HepG2 (cell line): ENCODE data around the gene EFS. TPM values are rescaled to one million over a fixed set of nuclear protein-coding genes. Genes with fewer than 3 reads are reported as not detected.

Experiments
- ATAC-seq: fragments of 200-7000 bp; cut with Tn5 transposase; 3 replicates; pipeline ENCODE4 v1.9.1; 2020; ENCODE audit warnings: mild to moderate bottlenecking, moderate library complexity
- BruUV-seq: library from RNA; stranded (reverse); fragments of 400-500 nt; replicated peaks from 2 replicates; lab custom pipeline; 2021; lab: Mats Ljungman, UMichigan
- CTCF ChIA-PET: fragments of 300-600 bp; formaldehyde crosslinking; extraction: SDS; loops from one replicate; lab custom pipeline; 2021; ENCODE audit warnings: low total read pairs, inconsistent platforms, low intra/inter-chr PET ratio; lab: Yijun Ruan, JAX
- POLR2A ChIA-PET: fragments of 350-600 bp; sonication (Branson Sonifier 250); formaldehyde crosslinking; loops from one replicate; lab custom pipeline; 2020; ENCODE audit warnings: antibody characterized with exemption, inconsistent platforms; lab: Yijun Ruan, JAX
- DNase-seq: peaks from one replicate; pipeline ENCODE4 v3.0.0-alpha.2; 2015; ENCODE audit warnings: low spot score
- FAIRE-seq: peaks from 3 replicates; lab custom pipeline; 2011; peaks lifted over from hg19 to GRCh38; lab: Jason Lieb, UNC
- H2AFZ ChIP-seq: one replicate; pipeline ENCODE4 v1.6.1; 2011; ENCODE audit warnings: low read length, inconsistent platforms
- H3K27ac ChIP-seq: fragments of 300-600 bp; 3 replicates; pipeline ENCODE4 v1.8.0; 2011; ENCODE audit warnings: mixed run types, mild to moderate bottlenecking, mixed read lengths, low read length, inconsistent platforms; ENCODE audit not compliant: insufficient read depth; ENCODE audit errors: extremely low read length
- H3K27me3 ChIP-seq, 2 experiments: fragments of 200-600 bp in 1 of 2; 2 replicates in 1 of 2; 3 replicates in 1 of 2; pipeline versions ENCODE4 v1.6.0 to v1.8.0; 2011; ENCODE audit warnings: low read length in 2 of 2, mild to moderate bottlenecking in 2 of 2, moderate library complexity in 2 of 2, inconsistent platforms in 1 of 2; ENCODE audit not compliant: insufficient read depth in 2 of 2, control insufficient read depth in 1 of 2
- H3K36me3 ChIP-seq, 2 experiments: fragments of 200-600 bp in 1 of 2; replicated peaks in 1 of 2; 2 replicates in 1 of 2; 3 replicates in 1 of 2; pipeline versions ENCODE4 v1.5.1 to v1.8.0; 2011; ENCODE audit warnings: low read length in 2 of 2, inconsistent platforms in 1 of 2; ENCODE audit not compliant: insufficient read depth in 2 of 2, control insufficient read depth in 1 of 2
- H3K4me1 ChIP-seq: 2 replicates; pipeline ENCODE4 v1.5.1; 2012; ENCODE audit warnings: low read length, inconsistent platforms; ENCODE audit not compliant: insufficient read depth
- H3K4me2 ChIP-seq: 2 replicates; pipeline ENCODE4 v1.6.0; 2011; ENCODE audit warnings: low read depth, low read length, inconsistent platforms
- H3K4me3 ChIP-seq, 3 experiments: fragments of 200-600 bp in 1 of 3; sonication (generic), shearing (Covaris generic) in 1 of 3; replicated peaks in 1 of 3; 2 replicates each; pipeline ENCODE4 v1.5.1; 2011 to 2016; ENCODE audit warnings: low read length in 3 of 3, inconsistent platforms in 2 of 3, low read depth in 2 of 3, mild to moderate bottlenecking in 2 of 3, control low read depth in 1 of 3, mixed read lengths in 1 of 3; ENCODE audit not compliant: insufficient read depth in 1 of 3
- H3K79me2 ChIP-seq: one replicate; pipeline ENCODE4 v1.6.1; 2011; ENCODE audit warnings: low read length, inconsistent platforms; ENCODE audit not compliant: insufficient read depth
- H3K9ac ChIP-seq: 2 replicates; pipeline ENCODE4 v1.6.0; 2011; ENCODE audit warnings: mild to moderate bottlenecking, low read depth, low read length, inconsistent platforms; ENCODE audit not compliant: insufficient read depth
- H3K9me3 ChIP-seq: 2 replicates; pipeline ENCODE4 v1.5.1; 2012; ENCODE audit warnings: mild to moderate bottlenecking, low read length
- H4K20me1 ChIP-seq: 2 replicates; pipeline ENCODE4 v1.6.0; 2011; ENCODE audit warnings: inconsistent platforms, mild to moderate bottlenecking, low read length, moderate library complexity; ENCODE audit not compliant: insufficient read depth
- ASH2L ChIP-seq: fragments of 300-600, 200-600 bp; sonication (generic); IDR thresholded peaks from 2 replicates; pipeline ENCODE4 v1.7.0; 2017; ENCODE audit warnings: low read depth, mild to moderate bottlenecking, moderate library complexity, mixed read lengths, low read length; ENCODE audit not compliant: insufficient read length
- CBX1 ChIP-seq: IDR thresholded peaks from one replicate; pipeline ENCODE4 v1.6.1; 2016; ENCODE audit warnings: antibody characterized with exemption, low read depth
- CBX2 ChIP-seq, 2 experiments: fragments of 200-600 bp in 1 of 2; sonication (generic); formaldehyde crosslinking in 1 of 2; IDR thresholded peaks; 2 replicates each; pipeline versions ENCODE4 v1.7.0 to v1.8.1; 2018 to 2022; ENCODE audit warnings: low read depth in 2 of 2, low read length in 1 of 2, mild to moderate bottlenecking in 1 of 2, missing genetic modification reagents in 1 of 2
- FIP1L1 ChIP-seq: fragments of 200-400 bp; formaldehyde crosslinking; IDR thresholded peaks from 2 replicates; pipeline ENCODE4 v1.6.1; 2018; ENCODE audit warnings: low read depth, mild to moderate bottlenecking, low read length, moderate library complexity, borderline replicate concordance; ENCODE audit not compliant: insufficient read depth
- HMG20B ChIP-seq: conservative IDR thresholded peaks from 2 replicates; pipeline ENCODE4 v1.6.1; 2016; ENCODE audit warnings: missing genetic modification reagents, missing compliant biosample characterization
- KMT2B ChIP-seq: IDR thresholded peaks from 2 replicates; pipeline ENCODE4 v1.6.1; 2016; ENCODE audit warnings: missing genetic modification reagents, missing compliant biosample characterization
- MAFG ChIP-seq: sonication (generic); formaldehyde crosslinking; IDR thresholded peaks from 2 replicates; pipeline ENCODE4 v1.5.1; 2020; ENCODE audit warnings: mild to moderate bottlenecking, missing genetic modification reagents
- PHF20 ChIP-seq: sonication (generic); formaldehyde crosslinking; IDR thresholded peaks from 2 replicates; pipeline ENCODE4 v1.5.0; 2020; ENCODE audit warnings: mild to moderate bottlenecking, missing genetic modification reagents
- POLR2AphosphoS2 ChIP-seq: IDR thresholded peaks from 2 replicates; pipeline ENCODE4 v1.6.1; 2011; ENCODE audit warnings: low read depth, low read length, improper control_type of control experiment
- ZNF468 ChIP-seq: sonication (generic); formaldehyde crosslinking; IDR thresholded peaks from 2 replicates; pipeline ENCODE4 v1.8.0; 2022; ENCODE audit warnings: mild to moderate bottlenecking, moderate library complexity, missing genetic modification reagents
- ZNF496 ChIP-seq: sonication (generic); formaldehyde crosslinking; IDR thresholded peaks from 2 replicates; pipeline ENCODE4 v1.8.1; 2023; ENCODE audit warnings: mild to moderate bottlenecking, moderate library complexity, missing genetic modification reagents; ENCODE audit not compliant: insufficient replicate concordance
- ZNF768 ChIP-seq: sonication (generic); formaldehyde crosslinking; IDR thresholded peaks from 2 replicates; pipeline ENCODE4 v1.4.0; 2020; ENCODE audit warnings: missing genetic modification reagents
- ZNF781 ChIP-seq: sonication (generic); formaldehyde crosslinking; IDR thresholded peaks from 2 replicates; pipeline ENCODE4 v1.5.1; 2020; ENCODE audit warnings: borderline replicate concordance, mild to moderate bottlenecking, missing genetic modification reagents; ENCODE audit errors: not compliant biosample characterization
- WGBS: methylation state at CpG from one replicate; pipeline ENCODE4 v1.1.6; 2017; ENCODE audit warnings: low lambda C conversion rate; 5-methylcytosine and 5-hydroxymethylcytosine counted together
- in situ Hi-C: cut with HindIII; loops from 2 replicates; pipeline ENCODE4 v1.10.0; 2017; ENCODE audit warnings: low pct_unique_long_range_greater_than_20kb; ENCODE audit not compliant: extremely low pct_ligation_motif_present
- intact Hi-C: fragments of 100-400 bp; cut with micrococcal nuclease; formaldehyde crosslinking; loops from one replicate; pipeline ENCODE4 v1.10.0; 2022; ENCODE audit not compliant: unreplicated experiment
- polyA plus RNA-seq, 8 experiments: library from polyadenylated mRNA; depleted of rRNA in 3 of 8; stranded (reverse) in 7 of 8; unstranded in 1 of 8; fragments of >200 nt; fragmentation: Illumina TruSeq in 4 of 8; extraction: Trizol in 4 of 8; gene quantifications; 2 replicates each; pipeline versions ENCODE4 v1.2.1 to v1.2.3, GENCODE V29; 2011 to 2016; ENCODE audit warnings: low read depth in 4 of 8, missing spikeins in 1 of 8, mixed read lengths in 1 of 8; ENCODE audit not compliant: insufficient read depth in 1 of 8
- total RNA-seq, 5 experiments: library from RNA; depleted of rRNA; stranded (reverse); fragments of >200 nt; fragmentation: Illumina TruSeq; extraction: Trizol; gene quantifications; 2 replicates each; pipeline ENCODE4 v1.2.3, GENCODE V29; 2016; ENCODE audit warnings: low read depth in 1 of 5
- TF ChIP-seq, protein P1 (sequence below): sonication (generic); formaldehyde crosslinking; IDR thresholded peaks from 2 replicates; pipeline ENCODE4 v1.4.0; 2020; ENCODE audit warnings: missing genetic modification reagents, borderline replicate concordance
- TF ChIP-seq, protein P2 (sequence below): sonication (generic); formaldehyde crosslinking; IDR thresholded peaks from 2 replicates; pipeline ENCODE4 v1.5.0; 2020; ENCODE audit warnings: mild to moderate bottlenecking, missing genetic modification reagents
- TF ChIP-seq, protein P3 (sequence below): IDR thresholded peaks from 2 replicates; pipeline ENCODE4 v1.6.1; 2018; ENCODE audit warnings: missing genetic modification reagents, mild to moderate bottlenecking, missing compliant biosample characterization

The EFS gene
- total and polyA plus RNA-seq, 2 of the 13 experiments (the other 11 are each of a cell fraction or from before 2014, with no cell fraction given), result not detected

DNA sequence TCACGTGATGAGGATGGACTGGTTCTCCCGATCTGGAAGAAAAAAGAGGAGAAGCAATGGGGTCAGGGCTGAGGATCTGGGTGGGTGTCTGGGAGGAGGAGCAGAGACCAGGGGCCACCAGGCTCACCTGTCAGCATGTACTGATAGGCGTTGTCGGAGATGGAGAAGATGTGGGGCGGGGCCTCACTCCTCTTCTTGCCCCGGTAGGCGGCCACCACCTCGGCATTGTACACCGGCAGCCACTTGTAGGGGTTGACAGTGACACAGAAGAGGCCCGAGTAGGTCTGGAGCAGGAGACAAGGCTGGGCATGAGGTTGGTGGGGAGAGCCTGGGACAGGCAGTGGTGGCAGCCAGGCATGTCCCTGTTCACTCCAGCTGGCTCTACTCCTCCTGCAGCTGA lies 40.1 kb upstream of the EFS start:
- Histone ChIP-seq H3K9me3 (no peaks in the 10 kb centered on the region), H3K4me3 (no peak overlapping the region), H3K9ac (no peak overlapping the region), H3K4me2 (no peak overlapping the region), H2AFZ (no peak overlapping the region), H3K36me3 (no peaks in the 10 kb centered on the region), H4K20me1 (no peaks in the 10 kb centered on the region), H3K27ac (no peak overlapping the region), H3K4me1 (no peaks in the 10 kb centered on the region), H3K79me2 (no peaks in the 10 kb centered on the region), H3K27me3 (peaks cover 49 to 95% of the 10 kb centered on the region in 2 experiments; a peak in 4 of 5 replicates)
- CTCF ChIA-PET, result no interaction called here
- POLR2A ChIA-PET, result no interaction called here
- 20% methylated on average over 10 of the region's 10 CpGs for WGBS
- in situ Hi-C loops, result no loop called here
- DNase-seq, result no peak
- no peak for ATAC-seq
- FAIRE-seq, result no peak
- no TSS peak for BruUV-seq
- intact Hi-C loops, result no loop called here
- TF ChIP-seq, protein P1, sequence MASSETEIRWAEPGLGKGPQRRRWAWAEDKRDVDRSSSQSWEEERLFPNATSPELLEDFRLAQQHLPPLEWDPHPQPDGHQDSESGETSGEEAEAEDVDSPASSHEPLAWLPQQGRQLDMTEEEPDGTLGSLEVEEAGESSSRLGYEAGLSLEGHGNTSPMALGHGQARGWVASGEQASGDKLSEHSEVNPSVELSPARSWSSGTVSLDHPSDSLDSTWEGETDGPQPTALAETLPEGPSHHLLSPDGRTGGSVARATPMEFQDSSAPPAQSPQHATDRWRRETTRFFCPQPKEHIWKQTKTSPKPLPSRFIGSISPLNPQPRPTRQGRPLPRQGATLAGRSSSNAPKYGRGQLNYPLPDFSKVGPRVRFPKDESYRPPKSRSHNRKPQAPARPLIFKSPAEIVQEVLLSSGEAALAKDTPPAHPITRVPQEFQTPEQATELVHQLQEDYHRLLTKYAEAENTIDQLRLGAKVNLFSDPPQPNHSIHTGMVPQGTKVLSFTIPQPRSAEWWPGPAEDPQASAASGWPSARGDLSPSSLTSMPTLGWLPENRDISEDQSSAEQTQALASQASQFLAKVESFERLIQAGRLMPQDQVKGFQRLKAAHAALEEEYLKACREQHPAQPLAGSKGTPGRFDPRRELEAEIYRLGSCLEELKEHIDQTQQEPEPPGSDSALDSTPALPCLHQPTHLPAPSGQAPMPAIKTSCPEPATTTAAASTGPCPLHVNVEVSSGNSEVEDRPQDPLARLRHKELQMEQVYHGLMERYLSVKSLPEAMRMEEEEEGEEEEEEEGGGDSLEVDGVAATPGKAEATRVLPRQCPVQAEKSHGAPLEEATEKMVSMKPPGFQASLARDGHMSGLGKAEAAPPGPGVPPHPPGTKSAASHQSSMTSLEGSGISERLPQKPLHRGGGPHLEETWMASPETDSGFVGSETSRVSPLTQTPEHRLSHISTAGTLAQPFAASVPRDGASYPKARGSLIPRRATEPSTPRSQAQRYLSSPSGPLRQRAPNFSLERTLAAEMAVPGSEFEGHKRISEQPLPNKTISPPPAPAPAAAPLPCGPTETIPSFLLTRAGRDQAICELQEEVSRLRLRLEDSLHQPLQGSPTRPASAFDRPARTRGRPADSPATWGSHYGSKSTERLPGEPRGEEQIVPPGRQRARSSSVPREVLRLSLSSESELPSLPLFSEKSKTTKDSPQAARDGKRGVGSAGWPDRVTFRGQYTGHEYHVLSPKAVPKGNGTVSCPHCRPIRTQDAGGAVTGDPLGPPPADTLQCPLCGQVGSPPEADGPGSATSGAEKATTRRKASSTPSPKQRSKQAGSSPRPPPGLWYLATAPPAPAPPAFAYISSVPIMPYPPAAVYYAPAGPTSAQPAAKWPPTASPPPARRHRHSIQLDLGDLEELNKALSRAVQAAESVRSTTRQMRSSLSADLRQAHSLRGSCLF, result no peak
- TF ChIP-seq CBX2 (IDR thresholded peaks at IDR 0.05; ENCODE audit: low read depth, low read length) (no peak), CBX2 (CRISPR knock-in tag; IDR thresholded peaks at IDR 0.05; ENCODE audit: low read depth) (no peak), POLR2AphosphoS2 (no peak), ASH2L (no peak), ZNF496 (CRISPR knock-in tag) (no peak), ZNF781 (CRISPR knock-in tag) (no peak), HMG20B (no peak), ZNF468 (CRISPR knock-in tag) (no peak), CBX1 (no peak), MAFG (CRISPR knock-in tag) (no peak), PHF20 (CRISPR knock-in tag) (no peak), ZNF768 (no peak), FIP1L1 (no peak), KMT2B (CRISPR knock-in tag) (no peak)
- TF ChIP-seq, protein P2, sequence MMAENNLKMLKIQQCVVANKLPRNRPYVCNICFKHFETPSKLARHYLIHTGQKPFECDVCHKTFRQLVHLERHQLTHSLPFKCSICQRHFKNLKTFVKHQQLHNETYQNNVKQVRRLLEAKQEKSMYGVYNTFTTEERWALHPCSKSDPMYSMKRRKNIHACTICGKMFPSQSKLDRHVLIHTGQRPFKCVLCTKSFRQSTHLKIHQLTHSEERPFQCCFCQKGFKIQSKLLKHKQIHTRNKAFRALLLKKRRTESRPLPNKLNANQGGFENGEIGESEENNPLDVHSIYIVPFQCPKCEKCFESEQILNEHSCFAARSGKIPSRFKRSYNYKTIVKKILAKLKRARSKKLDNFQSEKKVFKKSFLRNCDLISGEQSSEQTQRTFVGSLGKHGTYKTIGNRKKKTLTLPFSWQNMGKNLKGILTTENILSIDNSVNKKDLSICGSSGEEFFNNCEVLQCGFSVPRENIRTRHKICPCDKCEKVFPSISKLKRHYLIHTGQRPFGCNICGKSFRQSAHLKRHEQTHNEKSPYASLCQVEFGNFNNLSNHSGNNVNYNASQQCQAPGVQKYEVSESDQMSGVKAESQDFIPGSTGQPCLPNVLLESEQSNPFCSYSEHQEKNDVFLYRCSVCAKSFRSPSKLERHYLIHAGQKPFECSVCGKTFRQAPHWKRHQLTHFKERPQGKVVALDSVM (CRISPR knock-in tag), result no peak
- TF ChIP-seq, protein P3, sequence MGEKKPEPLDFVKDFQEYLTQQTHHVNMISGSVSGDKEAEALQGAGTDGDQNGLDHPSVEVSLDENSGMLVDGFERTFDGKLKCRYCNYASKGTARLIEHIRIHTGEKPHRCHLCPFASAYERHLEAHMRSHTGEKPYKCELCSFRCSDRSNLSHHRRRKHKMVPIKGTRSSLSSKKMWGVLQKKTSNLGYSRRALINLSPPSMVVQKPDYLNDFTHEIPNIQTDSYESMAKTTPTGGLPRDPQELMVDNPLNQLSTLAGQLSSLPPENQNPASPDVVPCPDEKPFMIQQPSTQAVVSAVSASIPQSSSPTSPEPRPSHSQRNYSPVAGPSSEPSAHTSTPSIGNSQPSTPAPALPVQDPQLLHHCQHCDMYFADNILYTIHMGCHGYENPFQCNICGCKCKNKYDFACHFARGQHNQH (CRISPR knock-in tag), result no peak
